ENCODE results near the gene TCP1. TPM values are rescaled to one million over a fixed set of nuclear protein-coding genes. Genes with fewer than 3 reads are reported as not detected.

The TCP1 gene
- total and polyA plus RNA-seq, 9 of the 15 experiments (the other 6 are each of a cell fraction or from before 2014, with no cell fraction given) = 331 to 801 (median 645) TPM

- TF ChIP-seq AFF4 (CRISPR knock-in tag; IDR thresholded peaks at IDR 0.05) (0 out of 2 replicates have a peak, but pooled peaks have one; percentile 29), ZNF354B (CRISPR knock-in tag; IDR thresholded peaks at IDR 0.05) (no peak), NBN (IDR thresholded peaks at IDR 0.05; ENCODE audit: low read depth) (0 out of 2 replicates have a peak, but pooled peaks have one; percentile 18), ZNF184 (CRISPR knock-in tag; IDR thresholded peaks at IDR 0.05) (no peak), POLR3A (IDR thresholded peaks at IDR 0.05; ENCODE audit: borderline replicate concordance, extremely low read depth, insufficient read depth, insufficient read length) (no peak), GABPB2 (CRISPR knock-in tag; conservative IDR thresholded peaks at IDR 0.05) (0 out of 2 replicates have a peak, but pooled peaks have one; percentile 3), NR2C2 (CRISPR knock-in tag; IDR thresholded peaks at IDR 0.05) (no peak), NR2C2 (tag; IDR thresholded peaks at IDR 0.05) (peak; percentile 72), OTX1 (CRISPR knock-in tag; IDR thresholded peaks at IDR 0.05) (peak; percentile 72; the same call in 1 of the 2 replicates), MTA3 (IDR thresholded peaks at IDR 0.05; ENCODE audit: borderline replicate concordance) (no peak; the same call in 1 of the 2 replicates), ZNF592 (IDR thresholded peaks at IDR 0.05) (0 out of 2 replicates have a peak, but pooled peaks have one; percentile 59)
- TF ChIP-seq, protein P1, sequence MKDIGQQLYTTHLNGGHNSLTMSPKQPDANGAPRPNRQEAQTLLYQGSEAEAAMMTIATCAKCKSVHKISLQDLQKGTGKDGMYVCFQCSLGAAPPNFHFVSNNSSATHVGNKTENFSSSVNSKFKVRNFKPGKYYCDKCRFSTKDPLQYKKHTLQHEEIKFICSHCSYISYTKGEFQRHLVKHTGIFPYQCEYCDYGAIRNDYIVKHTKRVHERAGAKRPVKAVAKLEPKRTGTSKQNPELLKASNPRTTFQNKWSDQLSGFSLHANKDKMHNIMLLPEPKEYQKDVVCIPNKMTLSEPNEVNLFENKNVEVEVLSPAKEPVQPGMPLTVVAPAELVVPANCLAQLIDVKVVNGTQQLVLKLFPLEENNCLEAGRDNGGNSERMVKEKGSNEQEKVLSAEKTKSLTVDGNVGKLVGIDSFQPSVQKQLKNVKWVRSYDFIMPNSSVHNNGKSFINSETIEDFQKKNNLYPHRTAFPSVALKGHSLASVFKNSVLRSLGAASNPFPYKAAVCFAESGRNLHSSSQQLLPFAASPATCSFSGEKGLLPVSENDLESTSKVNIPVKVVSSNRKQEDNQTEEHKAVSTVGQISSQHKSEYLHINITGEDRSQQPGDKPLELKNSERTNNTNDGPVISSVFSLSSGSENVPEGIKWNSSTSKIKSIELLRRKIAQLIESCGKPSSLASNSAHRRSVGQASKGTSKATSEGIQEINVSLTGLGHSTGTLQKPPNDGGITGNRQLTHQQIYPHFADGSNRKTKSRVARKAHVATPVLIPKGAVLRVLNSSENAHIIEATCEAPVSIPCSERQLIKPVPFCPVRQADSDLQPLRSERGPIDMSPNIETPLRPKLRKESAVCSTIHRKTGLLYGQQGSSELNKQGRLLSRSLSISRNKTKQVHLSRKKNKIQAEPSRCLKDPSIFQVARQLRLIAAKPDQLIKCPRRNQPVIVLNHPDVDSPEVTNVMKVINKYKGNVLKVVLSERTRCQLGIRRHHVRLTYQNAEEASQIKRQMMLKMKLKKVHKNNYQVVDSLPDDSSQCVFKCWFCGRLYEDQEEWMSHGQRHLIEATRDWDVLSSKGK (CRISPR knock-in tag; IDR thresholded peaks at IDR 0.05) = no peak
- TF ChIP-seq, protein P2, sequence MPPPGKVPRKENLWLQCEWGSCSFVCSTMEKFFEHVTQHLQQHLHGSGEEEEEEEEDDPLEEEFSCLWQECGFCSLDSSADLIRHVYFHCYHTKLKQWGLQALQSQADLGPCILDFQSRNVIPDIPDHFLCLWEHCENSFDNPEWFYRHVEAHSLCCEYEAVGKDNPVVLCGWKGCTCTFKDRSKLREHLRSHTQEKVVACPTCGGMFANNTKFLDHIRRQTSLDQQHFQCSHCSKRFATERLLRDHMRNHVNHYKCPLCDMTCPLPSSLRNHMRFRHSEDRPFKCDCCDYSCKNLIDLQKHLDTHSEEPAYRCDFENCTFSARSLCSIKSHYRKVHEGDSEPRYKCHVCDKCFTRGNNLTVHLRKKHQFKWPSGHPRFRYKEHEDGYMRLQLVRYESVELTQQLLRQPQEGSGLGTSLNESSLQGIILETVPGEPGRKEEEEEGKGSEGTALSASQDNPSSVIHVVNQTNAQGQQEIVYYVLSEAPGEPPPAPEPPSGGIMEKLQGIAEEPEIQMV (tag; conservative IDR thresholded peaks at IDR 0.05; ENCODE audit: low read depth) = 0 out of 2 replicates have a peak, but pooled peaks have one; percentile 32
Measured at GRCh38 chr6:159761129-159761872, 28.1 kb downstream of the TCP1 start (continued).

Data from K562 (cell line).